NCI-H1436 treated with DMSO at 0.1 percent for 48 hours (cell line): ENCODE results near the gene CYP19A1.
"Not testable (repeated sequence)": the region's sequence is repeated elsewhere in the genome, so short reads cannot be mapped to it uniquely, and the experiment has no call there.

Source experiments
- DNase-seq: peaks from one replicate; lab custom pipeline; 2025; lab: John Stamatoyannopoulos, UW

Gene CYP19A1

GRCh38 chr15:51212239-51212638 lies 126.2 kb downstream of the CYP19A1 start:
- DNase-seq: no peak

DNA sequence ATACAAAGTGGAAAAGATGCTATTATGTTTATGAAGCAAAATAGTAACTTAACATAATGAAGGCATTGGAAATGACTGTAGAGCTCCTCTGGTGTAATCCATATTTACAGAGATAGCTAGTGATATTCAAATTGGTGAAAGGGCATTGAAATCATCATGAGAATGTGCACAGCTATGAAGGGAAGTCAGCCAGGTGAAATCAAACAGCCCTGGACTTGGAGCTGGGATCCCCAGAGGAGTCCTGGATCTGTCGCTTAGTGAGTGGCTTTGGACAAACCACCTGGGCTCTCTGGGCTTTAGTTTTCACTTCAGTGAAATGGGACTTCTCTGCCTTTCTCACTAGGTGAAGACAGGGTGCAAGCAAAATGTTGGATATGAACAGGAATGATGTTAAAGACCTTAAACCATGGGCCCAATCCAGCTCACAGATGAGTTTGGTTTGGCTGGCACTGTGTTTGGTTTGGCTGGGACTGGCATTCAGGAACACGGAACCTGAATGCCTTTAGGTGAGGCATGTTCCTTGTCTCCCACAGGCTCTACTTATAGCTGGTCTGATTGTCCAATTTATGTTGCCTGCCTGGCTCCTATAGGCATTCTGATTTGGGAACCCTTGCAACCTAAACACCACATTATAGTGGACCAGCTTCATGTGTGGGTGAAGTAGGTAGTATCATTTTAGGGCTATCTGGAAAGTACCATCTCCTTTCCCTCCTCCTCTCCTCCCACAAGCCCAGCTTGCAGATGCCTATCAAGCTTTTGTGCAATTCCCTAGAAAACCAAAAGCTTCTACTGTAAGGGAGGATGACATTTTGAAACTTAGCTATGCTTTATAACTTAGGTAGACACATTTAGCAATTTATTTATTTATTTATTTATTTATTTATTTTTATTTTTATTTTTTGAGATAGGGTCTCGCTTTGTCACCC lies 133.1 kb downstream of the CYP19A1 start:
- DNase-seq: no peak

- no peak for DNase-seq
These were observed 134.6 kb downstream of the CYP19A1 start for GRCh38 chr15:51203797-51204196.

DNA sequence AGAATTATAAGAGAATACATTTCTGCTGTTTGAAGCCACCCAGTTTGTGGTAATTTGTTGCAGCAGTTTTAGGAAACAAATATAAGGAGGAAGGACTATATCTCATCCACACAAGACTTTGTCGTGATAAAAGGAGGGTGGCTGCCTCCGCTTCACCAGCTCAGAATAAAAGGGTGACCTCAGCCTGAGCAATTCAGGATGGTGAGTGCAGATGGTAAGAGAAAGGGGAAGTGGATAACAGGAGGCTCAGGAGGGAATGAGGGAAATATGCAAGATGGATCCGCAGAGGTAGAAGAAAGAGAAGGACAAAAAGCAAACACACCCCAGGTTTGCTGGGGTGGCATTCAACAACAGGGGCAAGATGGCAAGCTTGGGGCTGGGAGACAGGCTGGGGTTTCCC lies 135.6 kb downstream of the CYP19A1 start:
- no peak for DNase-seq

GRCh38 chr15:51201581-51201980 lies 136.8 kb downstream of the CYP19A1 start:
- no peak for DNase-seq

- DNase-seq: no peak
These were observed 137.6 kb downstream of the CYP19A1 start for GRCh38 chr15:51200792-51201191.

GRCh38 chr15:51199541-51199940 lies 138.9 kb downstream of the CYP19A1 start:
- no peak for DNase-seq

- no peak for DNase-seq
These were observed 139.6 kb downstream of the CYP19A1 start for GRCh38 chr15:51198701-51199232.

- no peak for DNase-seq
These were observed 142.9 kb downstream of the CYP19A1 start for GRCh38 chr15:51195459-51195858.

DNA sequence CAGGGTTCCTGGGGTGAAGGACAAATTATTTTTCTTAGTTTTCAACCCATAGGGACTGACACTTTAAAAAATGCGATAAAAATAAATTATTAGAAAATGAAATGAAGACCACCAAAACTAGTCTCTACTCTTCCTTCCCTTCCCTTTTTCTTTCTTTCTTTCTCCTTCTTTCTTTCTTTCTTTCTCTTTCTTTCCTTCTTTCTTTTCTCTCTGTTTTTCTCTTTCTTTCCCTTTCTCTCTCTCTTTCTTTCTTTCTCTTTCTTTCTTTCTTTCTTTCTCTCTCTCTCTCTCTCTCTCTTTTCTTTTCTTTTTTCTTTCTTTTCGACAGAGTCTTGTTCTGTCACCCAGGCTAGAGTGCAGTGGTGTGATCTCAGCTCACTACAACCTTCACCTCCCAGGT lies 144.4 kb downstream of the CYP19A1 start:
- no peak for DNase-seq

DNA sequence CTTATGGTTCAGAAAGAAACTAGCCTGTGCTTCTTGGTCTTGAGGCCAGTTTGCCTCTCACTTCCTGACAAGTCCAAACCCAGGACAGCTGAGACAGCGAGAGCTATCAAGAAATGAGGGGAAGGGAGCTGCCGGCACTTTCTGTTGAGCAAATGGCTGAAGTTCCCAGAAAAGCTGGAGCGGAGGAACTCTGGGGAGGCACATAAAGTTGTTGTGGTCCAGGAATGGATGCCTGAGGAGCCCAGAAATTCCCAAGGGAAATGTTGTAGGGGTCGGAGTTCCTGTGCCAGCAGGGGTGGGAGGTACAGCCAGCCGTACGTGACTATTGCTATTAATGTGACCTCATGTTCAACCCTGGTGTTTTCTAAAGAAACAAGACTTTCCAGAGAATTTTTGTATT lies 144.9 kb downstream of the CYP19A1 start:
- DNase-seq: no peak

GRCh38 chr15:51192521-51193280 lies 145.7 kb downstream of the CYP19A1 start:
- DNase-seq: no peak

GRCh38 chr15:51191766-51192165 lies 146.6 kb downstream of the CYP19A1 start:
- no peak for DNase-seq

- DNase-seq: no peak
These were observed 147.2 kb downstream of the CYP19A1 start for GRCh38 chr15:51191072-51191670.

DNA sequence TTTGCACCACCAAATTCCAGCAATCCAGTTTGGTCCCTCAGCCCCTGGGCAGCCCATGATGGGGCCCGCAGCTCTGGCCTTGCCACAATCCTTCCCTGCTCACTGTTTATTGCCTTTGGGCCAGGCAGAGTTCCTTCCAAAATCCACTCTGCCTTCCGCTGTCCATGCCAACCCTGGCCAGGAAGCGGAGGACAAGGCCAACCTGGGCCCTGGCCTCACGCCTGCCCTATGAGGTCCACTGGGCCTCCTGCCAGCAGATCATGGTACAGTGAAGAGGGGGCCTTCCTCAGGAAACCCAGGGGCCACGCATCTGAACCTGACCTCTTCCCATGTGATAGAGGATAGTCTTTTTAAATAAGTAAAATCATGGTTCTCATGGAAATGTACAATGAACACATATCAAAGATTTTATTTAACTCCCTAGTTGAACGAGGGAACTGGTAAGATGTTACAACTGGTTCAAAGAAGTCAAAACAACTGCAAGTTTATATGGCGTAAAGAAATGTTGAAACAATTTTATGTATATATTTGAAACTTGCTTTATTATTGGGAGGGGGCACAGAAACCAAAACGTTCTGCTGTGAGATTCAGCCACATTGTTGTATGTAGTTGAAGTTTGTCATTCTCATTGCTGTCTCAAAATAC lies 147.8 kb downstream of the CYP19A1 start:
- DNase-seq: no peak

GRCh38 chr15:51189669-51190385 lies 148.6 kb downstream of the CYP19A1 start:
- DNase-seq: no peak

GRCh38 chr15:51188791-51189190 lies 149.6 kb downstream of the CYP19A1 start:
- DNase-seq: not testable (repeated sequence)

DNA sequence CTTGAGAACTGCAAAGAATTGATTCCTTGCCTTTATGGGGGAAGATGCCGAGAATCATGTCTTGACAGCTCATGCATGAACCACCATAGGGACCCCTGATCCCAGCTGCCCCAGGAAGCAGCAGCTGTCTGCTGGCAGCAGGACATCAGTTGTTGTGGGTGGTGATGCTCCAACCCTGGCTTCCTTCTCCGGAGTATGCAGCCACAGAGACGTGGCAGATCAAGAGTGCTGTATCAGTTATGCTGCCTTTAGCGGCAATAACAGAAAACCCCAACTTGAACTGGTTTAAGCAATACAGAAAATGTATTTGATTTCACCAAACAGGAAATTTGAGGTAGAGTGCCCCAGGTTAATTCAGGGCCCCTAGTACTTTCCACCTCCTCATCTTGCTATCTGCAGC lies 151.5 kb downstream of the CYP19A1 start:
- DNase-seq: no peak

DNA sequence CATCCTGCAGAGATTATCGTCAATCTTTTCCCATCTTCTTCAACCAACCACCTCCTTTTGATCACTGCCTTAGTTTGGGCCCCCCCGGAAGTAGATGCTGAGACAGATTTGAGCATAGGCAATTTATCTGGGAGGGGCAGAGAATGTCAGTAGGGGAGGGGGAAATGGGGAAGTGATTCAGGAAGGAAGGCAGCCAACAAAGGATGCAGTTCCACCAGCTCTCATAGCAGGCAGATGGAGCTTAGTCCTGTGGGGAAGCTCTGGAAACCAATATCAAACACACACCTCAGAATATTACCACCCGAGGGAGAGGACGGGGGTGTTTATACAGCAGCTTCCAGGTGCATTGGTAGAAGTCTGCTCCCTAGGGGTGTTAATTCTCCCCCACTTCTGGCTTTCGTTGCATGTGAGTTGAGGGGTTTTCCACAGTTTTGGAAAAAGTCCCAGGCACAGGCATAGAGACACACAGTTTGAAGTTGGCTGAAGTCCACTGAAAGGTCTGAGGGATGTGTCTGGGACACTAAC lies 152.2 kb downstream of the CYP19A1 start:
- DNase-seq: no peak

GRCh38 chr15:51185213-51186159 lies 152.9 kb downstream of the CYP19A1 start:
- no peak for DNase-seq
